GM19455 (cell line): ENCODE measurements around the gene EFS.

Experiments
- ATAC-seq: cut with Tn5 transposase; IDR thresholded peaks from one replicate; pipeline ENCODE4 v1.9.1; 2021; ENCODE audit not compliant: unreplicated experiment

Gene EFS, protein sequence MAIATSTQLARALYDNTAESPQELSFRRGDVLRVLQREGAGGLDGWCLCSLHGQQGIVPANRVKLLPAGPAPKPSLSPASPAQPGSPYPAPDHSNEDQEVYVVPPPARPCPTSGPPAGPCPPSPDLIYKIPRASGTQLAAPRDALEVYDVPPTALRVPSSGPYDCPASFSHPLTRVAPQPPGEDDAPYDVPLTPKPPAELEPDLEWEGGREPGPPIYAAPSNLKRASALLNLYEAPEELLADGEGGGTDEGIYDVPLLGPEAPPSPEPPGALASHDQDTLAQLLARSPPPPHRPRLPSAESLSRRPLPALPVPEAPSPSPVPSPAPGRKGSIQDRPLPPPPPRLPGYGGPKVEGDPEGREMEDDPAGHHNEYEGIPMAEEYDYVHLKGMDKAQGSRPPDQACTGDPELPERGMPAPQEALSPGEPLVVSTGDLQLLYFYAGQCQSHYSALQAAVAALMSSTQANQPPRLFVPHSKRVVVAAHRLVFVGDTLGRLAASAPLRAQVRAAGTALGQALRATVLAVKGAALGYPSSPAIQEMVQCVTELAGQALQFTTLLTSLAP

GRCh38 chr14:23365036-23365731, at the start of gene EFS:
Gene EFS, minus strand, starts transcription at chr14:23365172. Its CDS starts 147 bp downstream, at chr14:23365025.
- ATAC-seq, result no peak

DNA sequence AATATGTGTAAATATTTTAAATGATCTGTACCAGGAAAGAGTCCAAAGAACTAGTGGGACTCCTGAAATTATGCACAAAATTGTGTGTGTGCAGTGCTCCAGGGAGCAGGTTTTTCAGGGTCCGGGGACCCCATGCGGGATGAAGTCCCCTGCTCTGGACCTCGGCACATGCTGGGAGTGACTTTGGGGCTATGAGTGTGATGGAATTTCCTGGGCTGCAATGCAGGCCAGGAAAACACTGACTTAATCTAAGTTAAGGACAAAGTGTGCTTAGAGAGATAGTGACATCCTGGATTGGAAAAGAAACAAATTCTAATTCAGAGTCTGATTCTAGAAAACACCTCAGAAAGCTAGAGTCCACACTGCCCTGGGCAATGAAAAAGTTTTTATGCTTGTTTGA, 49.3 kb upstream of the EFS start:
- no peak for ATAC-seq

GRCh38 chr14:23413681-23414080, 48.7 kb upstream of the EFS start:
- no peak for ATAC-seq

DNA sequence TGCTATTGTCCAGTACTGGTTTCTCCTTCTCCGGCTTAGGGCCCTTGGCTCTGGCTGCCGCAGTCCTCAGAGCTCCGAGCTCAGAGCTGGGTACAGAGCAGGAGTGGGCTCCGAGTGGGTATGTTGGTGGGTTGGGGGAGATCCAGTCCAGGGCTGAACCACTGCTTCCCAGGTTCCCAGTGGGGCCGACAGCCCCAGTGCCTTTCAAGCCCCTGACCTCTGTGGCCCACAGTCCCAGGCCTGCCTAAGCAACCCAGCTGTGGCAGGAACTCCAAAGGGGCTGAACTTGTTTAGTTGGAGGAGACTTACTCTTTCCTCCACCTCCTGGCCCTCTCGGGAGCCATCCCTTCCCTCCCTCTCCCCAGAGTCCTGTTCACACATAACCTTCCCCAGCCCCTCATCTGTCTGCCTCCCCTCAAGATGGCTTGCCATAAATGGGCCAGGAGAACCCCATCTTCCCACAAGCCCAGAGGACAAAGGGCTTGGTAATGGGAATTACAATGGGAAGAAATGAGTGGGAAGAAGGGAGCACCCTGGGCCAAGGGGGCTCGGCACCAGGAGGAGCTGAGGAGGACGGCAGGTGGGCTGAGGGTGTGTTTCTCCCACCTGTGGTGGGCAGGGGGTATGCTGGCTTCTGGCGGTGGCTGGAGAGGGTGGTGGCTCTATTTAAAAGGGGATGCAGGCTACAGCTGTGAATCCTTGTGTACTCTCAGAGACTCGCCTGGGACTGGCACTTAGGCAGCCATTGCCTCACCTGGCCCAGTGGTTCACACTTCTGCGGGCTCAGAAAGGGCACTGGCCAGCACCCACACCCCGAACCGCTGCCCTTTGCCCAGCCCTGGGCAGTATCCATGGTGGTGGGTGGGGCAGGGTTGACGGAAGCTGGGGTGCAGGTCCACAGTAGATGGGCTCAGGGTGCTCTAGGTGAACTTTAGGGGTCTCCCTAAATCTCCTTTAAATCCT, 46.9 kb upstream of the EFS start:
- no peak for ATAC-seq

DNA sequence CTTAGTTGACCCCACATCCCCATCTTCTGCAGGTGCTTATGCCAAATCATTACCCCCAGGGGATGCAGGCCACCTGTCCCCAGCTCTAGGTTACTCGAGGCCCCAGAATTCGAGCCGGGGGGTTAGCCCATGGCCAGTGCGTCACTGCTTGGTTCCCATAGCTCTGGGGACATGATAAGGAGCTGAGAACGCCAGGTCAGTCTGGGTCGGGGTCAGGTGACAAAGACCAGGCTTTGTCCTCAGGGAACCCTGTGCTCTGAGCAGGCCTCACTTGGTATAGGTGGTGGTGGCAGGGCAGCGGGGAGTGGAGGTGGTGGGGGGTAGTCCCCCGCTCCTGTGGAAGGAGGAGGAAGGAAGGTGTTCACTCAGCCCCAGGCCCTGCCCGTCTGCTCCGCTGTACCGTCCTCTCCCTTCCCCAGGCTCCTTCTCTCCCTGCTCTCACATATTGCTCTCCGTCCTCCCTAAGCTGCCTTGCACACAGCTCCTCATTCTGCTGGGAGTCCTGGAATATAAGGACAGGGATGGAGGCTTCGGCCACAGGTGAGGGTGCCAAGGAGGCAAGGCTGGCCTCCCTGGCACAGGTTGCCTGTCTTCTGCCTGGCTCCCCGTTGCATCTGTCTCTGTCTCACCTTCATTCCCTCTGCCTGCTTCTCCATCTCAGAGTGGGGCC, 45.1 kb upstream of the EFS start:
- no peak for ATAC-seq

- no peak for ATAC-seq
Measured at GRCh38 chr14:23409475-23409874, 44.5 kb upstream of the EFS start.

GRCh38 chr14:23408307-23408630, 43.3 kb upstream of the EFS start:
- no peak for ATAC-seq

GRCh38 chr14:23407516-23408306, 42.7 kb upstream of the EFS start, which contains the start of gene MYH6:
Gene MYH6, minus strand, starts transcription at chr14:23408273. Its CDS starts 1,050 bp downstream, at chr14:23407223.
- no peak for ATAC-seq

DNA sequence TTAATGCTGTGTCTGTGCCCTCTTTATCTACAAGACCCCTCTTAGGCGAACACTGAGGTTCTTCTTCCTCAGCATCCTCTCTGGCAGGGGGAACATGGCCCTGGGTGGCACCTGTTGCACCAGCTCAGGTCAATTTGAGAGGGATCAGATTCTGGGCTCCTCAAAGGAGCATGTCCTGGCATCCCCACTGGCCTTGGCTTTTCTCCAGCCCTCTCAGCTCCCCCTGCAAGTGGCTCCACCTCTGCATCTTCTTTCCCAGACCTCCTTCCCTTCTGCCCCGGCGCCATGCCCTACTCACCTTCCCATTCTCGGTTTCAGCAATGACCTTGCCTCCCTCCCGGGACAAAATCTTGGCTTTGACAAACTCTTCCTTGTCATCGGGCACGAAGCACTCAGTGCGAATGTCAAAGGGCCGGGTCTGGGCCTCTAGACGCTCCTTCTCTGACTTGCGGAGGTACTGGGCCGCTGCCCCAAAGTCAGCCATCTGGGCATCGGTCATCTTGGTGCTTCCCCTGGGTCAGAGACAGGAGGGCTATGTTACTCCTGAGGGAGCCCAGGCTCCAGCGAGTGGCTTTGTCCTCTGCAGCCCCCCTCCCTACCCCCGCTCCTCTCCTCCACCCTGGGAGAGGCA, 41.9 kb upstream of the EFS start:
- no peak for ATAC-seq

DNA sequence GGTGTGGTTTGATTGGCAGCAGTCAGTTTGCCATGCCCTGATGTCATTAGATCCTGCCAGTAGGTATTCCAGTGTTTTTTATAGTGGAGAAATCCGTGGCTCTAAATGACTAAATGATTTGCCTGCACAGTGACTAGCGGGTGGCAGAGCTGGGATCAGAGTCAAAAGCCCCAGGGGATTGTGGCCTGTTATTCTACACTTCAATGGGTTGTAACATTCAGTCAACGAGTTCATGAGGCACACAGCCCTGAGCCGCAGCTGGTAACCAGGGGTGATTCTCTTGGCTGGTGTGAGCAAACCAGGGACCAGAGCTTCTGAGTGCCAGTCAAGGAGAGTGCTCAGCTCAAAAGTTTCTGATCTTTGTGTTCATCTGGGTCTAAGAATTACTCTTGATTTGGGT, 41.3 kb upstream of the EFS start:
- no peak for ATAC-seq

DNA sequence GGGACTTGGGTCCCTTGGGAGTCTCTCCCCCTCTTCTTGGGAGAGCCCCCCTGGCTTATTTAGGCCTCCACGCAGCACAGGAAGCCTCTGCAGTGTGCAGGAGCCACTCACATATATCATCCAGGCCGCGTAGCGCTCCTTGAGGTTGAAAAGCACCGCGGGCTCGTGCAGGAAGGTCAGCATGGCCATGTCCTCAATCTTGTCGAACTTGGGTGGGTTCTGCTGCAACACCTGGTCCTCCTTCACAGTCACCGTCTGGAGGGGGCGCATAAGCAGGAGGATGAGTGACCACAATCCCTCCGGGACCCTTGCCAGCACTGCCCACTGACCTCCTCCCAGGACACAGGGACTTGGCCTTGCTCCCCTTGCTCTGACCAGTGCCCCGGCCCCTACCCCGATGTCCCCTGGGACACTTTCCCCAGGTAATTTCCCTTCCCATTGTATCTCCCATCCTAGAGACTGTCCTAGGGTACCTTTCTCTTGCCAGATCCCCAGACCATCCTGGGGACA, 40.6 kb upstream of the EFS start:
- no peak for ATAC-seq

DNA sequence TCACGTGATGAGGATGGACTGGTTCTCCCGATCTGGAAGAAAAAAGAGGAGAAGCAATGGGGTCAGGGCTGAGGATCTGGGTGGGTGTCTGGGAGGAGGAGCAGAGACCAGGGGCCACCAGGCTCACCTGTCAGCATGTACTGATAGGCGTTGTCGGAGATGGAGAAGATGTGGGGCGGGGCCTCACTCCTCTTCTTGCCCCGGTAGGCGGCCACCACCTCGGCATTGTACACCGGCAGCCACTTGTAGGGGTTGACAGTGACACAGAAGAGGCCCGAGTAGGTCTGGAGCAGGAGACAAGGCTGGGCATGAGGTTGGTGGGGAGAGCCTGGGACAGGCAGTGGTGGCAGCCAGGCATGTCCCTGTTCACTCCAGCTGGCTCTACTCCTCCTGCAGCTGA, 40.1 kb upstream of the EFS start:
- no peak for ATAC-seq

DNA sequence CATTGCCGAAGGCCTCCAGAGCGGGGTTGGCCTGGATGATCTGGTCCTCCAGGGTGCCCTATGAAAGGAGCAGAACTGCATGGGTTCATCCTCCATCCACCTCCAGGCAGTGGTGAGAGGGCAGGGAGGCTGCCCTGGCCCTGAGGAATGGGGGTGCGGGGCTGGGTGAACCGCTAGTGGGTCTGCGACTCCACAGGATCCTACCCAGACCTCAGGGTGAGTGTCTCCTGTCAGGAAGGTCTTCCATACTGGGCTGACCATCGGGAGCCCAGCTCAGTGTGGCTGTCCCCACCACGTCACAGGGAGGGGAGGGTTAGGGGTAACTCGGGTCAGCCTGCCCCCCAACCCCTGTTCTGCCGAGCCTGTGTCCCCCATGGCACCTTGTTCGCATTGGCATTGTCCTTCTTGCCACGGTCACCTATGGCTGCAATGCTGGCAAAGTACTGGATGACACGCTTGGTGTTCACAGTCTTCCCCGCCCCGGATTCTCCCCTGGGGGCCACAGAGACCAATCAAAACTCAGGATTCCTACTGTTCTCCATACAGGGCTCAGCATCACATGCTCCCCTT, 39.4 kb upstream of the EFS start:
- no peak for ATAC-seq

DNA sequence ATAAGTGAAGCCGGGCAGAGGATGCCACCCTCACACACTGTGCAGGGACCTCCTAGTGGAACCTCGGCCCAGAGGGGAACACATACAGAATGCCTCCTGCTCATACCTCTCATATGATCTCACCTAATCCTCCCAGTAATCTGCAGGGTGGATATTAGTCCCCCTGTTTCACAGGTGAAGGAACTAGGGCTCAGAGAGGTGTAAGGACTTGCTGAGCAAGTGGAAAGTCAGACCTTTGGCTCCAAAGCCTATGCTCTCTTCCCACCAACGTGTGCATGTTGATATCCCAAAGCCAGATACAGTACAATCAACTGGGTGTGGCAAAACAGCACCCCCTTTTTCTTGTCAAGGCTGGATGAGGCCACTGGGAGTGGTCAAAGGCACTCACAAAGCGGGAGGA, 38.9 kb upstream of the EFS start:
- ATAC-seq, result no peak

DNA sequence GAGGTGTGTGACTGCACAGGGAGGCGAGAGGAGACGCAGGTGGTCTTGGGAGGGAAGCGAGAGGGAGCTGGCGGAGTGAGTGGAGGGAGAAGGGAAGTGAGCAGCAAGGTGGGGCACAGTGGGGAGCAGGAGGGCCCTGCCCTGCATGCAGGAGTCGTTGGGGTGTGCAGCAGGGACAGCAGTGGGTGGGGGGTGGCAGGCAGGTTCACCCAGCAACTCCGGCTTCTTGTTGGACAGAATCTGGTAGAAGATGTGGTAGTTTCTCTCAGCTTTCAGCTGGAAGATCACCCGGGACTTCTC, 38.1 kb upstream of the EFS start:
- no peak for ATAC-seq

- ATAC-seq, result no peak
Measured at GRCh38 chr14:23402296-23403138, 37.5 kb upstream of the EFS start.

DNA sequence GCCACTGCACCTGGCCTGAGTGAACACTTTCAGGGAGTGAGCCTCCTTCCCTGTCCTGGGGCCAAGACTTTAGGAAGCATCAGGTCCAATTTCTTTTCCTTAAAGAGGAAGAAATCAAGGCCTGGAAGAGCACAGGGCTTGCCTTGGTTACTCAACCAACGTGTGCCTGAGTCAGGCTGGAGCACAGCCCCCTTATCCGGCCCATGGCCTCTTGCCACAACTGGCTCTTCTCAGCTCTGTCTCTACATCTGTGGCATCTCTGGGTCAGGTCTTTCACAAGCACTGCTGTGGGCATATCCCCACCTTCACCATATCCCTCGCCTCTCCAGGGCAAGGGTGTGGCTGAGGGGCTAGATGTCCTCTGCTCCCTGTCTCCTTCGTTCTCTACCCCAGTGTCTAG, 36.3 kb upstream of the EFS start:
- ATAC-seq, result no peak
